Common myeloid progenitor, CD34-positive (primary cell): ENCODE data around the gene QRFP.

Source experiments
- CTCF ChIA-PET: fragments of 350-600 bp; sonication (Branson Sonifier 250); formaldehyde crosslinking; loops from one replicate; lab custom pipeline; 2021; ENCODE audit warnings: antibody characterized with exemption; lab: Charles Lee
- POLR2A ChIA-PET: fragments of 350-600 bp; sonication (Branson Sonifier 250); formaldehyde crosslinking; loops from one replicate; lab custom pipeline; 2021; ENCODE audit warnings: antibody characterized with exemption; lab: Charles Lee
- DNase-seq, 3 donors: peaks; one replicate each; pipeline versions ENCODE4 v3.0.0 to v3.0.0-alpha.2; 2013
- H3K27ac ChIP-seq, 2 experiments: 1 replicate in 1 of 2; 2 replicates in 1 of 2; pipeline ENCODE4 v1.7.0; 2013; ENCODE audit warnings: inconsistent platforms in 2 of 2, low read length in 2 of 2, mild to moderate bottlenecking in 2 of 2, low read depth in 1 of 2, moderate library complexity in 1 of 2; ENCODE audit not compliant: severe bottlenecking in 2 of 2, insufficient read depth in 1 of 2, poor library complexity in 1 of 2
- H3K27me3 ChIP-seq, 5 experiments: replicated peaks in 2 of 5; 1 replicate in 3 of 5; 2 replicates in 2 of 5; pipeline versions ENCODE4 v1.6.1 to v1.7.0; 2013; ENCODE audit warnings: low read length in 4 of 5, mild to moderate bottlenecking in 2 of 5, moderate library complexity in 2 of 5, inconsistent platforms in 1 of 5; ENCODE audit not compliant: insufficient read depth in 5 of 5, control insufficient read depth in 4 of 5
- H3K36me3 ChIP-seq, 4 experiments: 1 replicate in 2 of 4; 2 replicates in 2 of 4; pipeline versions ENCODE4 v1.6.1 to v1.7.0; 2013; ENCODE audit warnings: low read length in 3 of 4, control low read depth in 1 of 4, mild to moderate bottlenecking in 1 of 4; ENCODE audit not compliant: control insufficient read depth in 4 of 4, insufficient read depth in 4 of 4
- H3K4me1 ChIP-seq, 4 experiments: 1 replicate in 3 of 4; 2 replicates in 1 of 4; pipeline versions ENCODE4 v1.6.1 to v1.7.1; 2013; ENCODE audit warnings: low read length in 3 of 4, mild to moderate bottlenecking in 3 of 4, control low read depth in 1 of 4, inconsistent platforms in 1 of 4, moderate library complexity in 1 of 4; ENCODE audit not compliant: control insufficient read depth in 4 of 4, insufficient read depth in 4 of 4; ENCODE audit errors: control extremely low read depth in 1 of 4
- H3K4me3 ChIP-seq, 7 experiments: 1 replicate in 4 of 7; 2 replicates in 3 of 7; pipeline versions ENCODE4 v1.5.1 to v1.7.0; 2013; ENCODE audit warnings: mild to moderate bottlenecking in 7 of 7, low read length in 6 of 7, moderate library complexity in 6 of 7, inconsistent platforms in 2 of 7, low read depth in 2 of 7, control low read depth in 1 of 7; ENCODE audit not compliant: insufficient read depth in 4 of 7, control insufficient read depth in 1 of 7; ENCODE audit errors: extremely low read depth in 1 of 7
- H3K9me3 ChIP-seq, 5 experiments: 1 replicate in 4 of 5; 2 replicates in 1 of 5; pipeline versions ENCODE4 v1.6.1 to v1.7.1; 2013; ENCODE audit warnings: low read length in 4 of 5, mild to moderate bottlenecking in 2 of 5, inconsistent platforms in 1 of 5, low read depth in 1 of 5, moderate library complexity in 1 of 5; ENCODE audit not compliant: control insufficient read depth in 4 of 5, insufficient read depth in 2 of 5; ENCODE audit errors: control extremely low read depth in 1 of 5
- WGBS: methylation state at CpG from one replicate; pipeline ENCODE4 v1.1.5; 2013; ENCODE audit not compliant: insufficient coverage; 5-methylcytosine and 5-hydroxymethylcytosine counted together

QRFP gene

GRCh38 chr9:130866474-130866965 lies 30.1 kb downstream of the QRFP start:
- 57% methylated on average over 4 of the region's 4 CpGs for WGBS
- Histone ChIP-seq H3K36me3 (peaks cover 4 to 54% (median 19%) of the 10 kb centered on the region in 4 experiments), H3K27ac (no peak overlapping the region), H3K27me3 (no peaks in the 10 kb centered on the region), H3K9me3 (no peaks in the 10 kb centered on the region), H3K4me1 (no peaks in the 10 kb centered on the region), H3K4me3 (no peak overlapping the region)
- CTCF ChIA-PET, result interaction anchor here (0.7 to 11.0 kb wide), 32 partner anchors 8 to 469 kb away, joined by 3 to 249 read pairs (median 4); no protein-coding TSS in a partner anchor
- peak; percentile 70 to 74 (median 71) for DNase-seq
- POLR2A ChIA-PET, result no interaction called here

- H3K27ac ChIP-seq, result no peak overlapping the region
- no peaks in the 10 kb centered on the region for H3K27me3 ChIP-seq
- peaks cover 4 to 55% (median 20%) of the 10 kb centered on the region in 4 experiments for H3K36me3 ChIP-seq
- ChIA-PET POLR2A (no interaction called here), CTCF (interaction anchor here (0.6 to 11.0 kb wide), 25 partner anchors 11 to 470 kb away, joined by 3 to 249 read pairs (median 4); no protein-coding TSS in a partner anchor)
- no peak for DNase-seq
- no peaks in the 10 kb centered on the region for H3K9me3 ChIP-seq
- H3K4me1 ChIP-seq, result no peaks in the 10 kb centered on the region
- no peak overlapping the region for H3K4me3 ChIP-seq
- WGBS, result 100% methylated on average over 2 of the region's 3 CpGs
These were observed 30.7 kb downstream of the QRFP start for GRCh38 chr9:130865921-130866320.

- Histone ChIP-seq H3K27me3 (no peaks in the 10 kb centered on the region), H3K9me3 (no peaks in the 10 kb centered on the region), H3K4me3 (no peak overlapping the region), H3K36me3 (peaks cover 4 to 59% (median 24%) of the 10 kb centered on the region in 4 experiments), H3K4me1 (no peaks in the 10 kb centered on the region), H3K27ac (no peak overlapping the region)
- ChIA-PET POLR2A (no interaction called here), CTCF (interaction anchor here (0.6 to 11.0 kb wide), 18 partner anchors 10 to 182 kb away, joined by 3 to 249 read pairs (median 4); no protein-coding TSS in a partner anchor)
- 93% methylated on average over 3 of the region's 6 CpGs for WGBS
- DNase-seq, result no peak
These were observed 32.1 kb downstream of the QRFP start for GRCh38 chr9:130864541-130864940.

GRCh38 chr9:130862747-130863146 lies 33.9 kb downstream of the QRFP start:
- Histone ChIP-seq H3K9me3 (no peaks in the 10 kb centered on the region), H3K27ac (no peak overlapping the region), H3K4me3 (no peak overlapping the region), H3K4me1 (no peaks in the 10 kb centered on the region), H3K27me3 (no peaks in the 10 kb centered on the region), H3K36me3 (peaks cover 6 to 72% (median 30%) of the 10 kb centered on the region in 4 experiments)
- no peak for DNase-seq
- POLR2A ChIA-PET, result no interaction called here
- WGBS, result 97% methylated on average over 23 of the region's 23 CpGs
- CTCF ChIA-PET, result interaction anchor here (0.9 to 11.0 kb wide), 14 partner anchors 9 to 169 kb away, joined by 3 to 249 read pairs (median 4); partner anchors contain the start of gene EXOSC2

- 97% methylated on average over 8 of the region's 8 CpGs for WGBS
- Histone ChIP-seq H3K36me3 (peaks cover 6 to 77% (median 27%) of the 10 kb centered on the region in 4 experiments), H3K27ac (no peak overlapping the region)
These were observed 34.4 kb downstream of the QRFP start for GRCh38 chr9:130862217-130862616.

GRCh38 chr9:130861372-130862180 lies 35.0 kb downstream of the QRFP start:
- Histone ChIP-seq H3K4me3 (no peak overlapping the region), H3K36me3 (peaks cover 6 to 83% (median 29%) of the 10 kb centered on the region in 4 experiments), H3K27me3 (no peaks in the 10 kb centered on the region), H3K4me1 (no peaks in the 10 kb centered on the region), H3K27ac (peak overlapping the region in 1 of 2 experiments; percentile 47), H3K9me3 (no peaks in the 10 kb centered on the region)
- POLR2A ChIA-PET, result no interaction called here
- DNase-seq, result no peak
- CTCF ChIA-PET, result interaction anchor here (0.6 to 11.0 kb wide), 15 partner anchors 10 to 168 kb away, joined by 3 to 249 read pairs (median 5); partner anchors contain the start of gene EXOSC2
- 100% methylated on average over 2 of the region's 8 CpGs for WGBS

More at GRCh38 chr9:130862217-130862616, 34.4 kb downstream of the QRFP start:
- Histone ChIP-seq H3K27me3 (no peaks in the 10 kb centered on the region), H3K9me3 (no peaks in the 10 kb centered on the region), H3K4me1 (no peaks in the 10 kb centered on the region), H3K4me3 (no peak overlapping the region)
- ChIA-PET CTCF (interaction anchor here (0.9 to 11.0 kb wide), 15 partner anchors 10 to 168 kb away, joined by 3 to 249 read pairs (median 5); partner anchors contain the start of gene EXOSC2), POLR2A (no interaction called here)
- DNase-seq, result no peak
